ENCODE results near the gene WTAP.

DNA sequence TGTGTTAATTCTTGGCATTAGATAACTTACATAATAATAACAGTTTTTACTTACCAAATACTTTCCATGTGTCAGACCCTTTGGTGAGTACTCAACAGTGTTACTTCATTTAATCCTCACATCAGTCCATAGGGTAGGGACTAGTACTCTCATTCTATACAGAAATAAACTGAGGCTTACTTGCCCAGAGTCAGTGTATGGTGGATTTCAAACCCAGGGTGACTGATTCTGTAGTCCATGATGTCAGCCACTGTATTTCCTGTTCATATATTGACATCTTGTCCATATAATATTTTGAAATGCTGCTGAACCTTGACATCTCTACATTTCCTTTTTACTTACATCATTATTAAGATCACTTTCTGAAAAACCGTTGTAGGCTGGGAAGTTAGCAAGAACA, 70.2 kb downstream of the WTAP start:
- TF ChIP-seq, protein P1, sequence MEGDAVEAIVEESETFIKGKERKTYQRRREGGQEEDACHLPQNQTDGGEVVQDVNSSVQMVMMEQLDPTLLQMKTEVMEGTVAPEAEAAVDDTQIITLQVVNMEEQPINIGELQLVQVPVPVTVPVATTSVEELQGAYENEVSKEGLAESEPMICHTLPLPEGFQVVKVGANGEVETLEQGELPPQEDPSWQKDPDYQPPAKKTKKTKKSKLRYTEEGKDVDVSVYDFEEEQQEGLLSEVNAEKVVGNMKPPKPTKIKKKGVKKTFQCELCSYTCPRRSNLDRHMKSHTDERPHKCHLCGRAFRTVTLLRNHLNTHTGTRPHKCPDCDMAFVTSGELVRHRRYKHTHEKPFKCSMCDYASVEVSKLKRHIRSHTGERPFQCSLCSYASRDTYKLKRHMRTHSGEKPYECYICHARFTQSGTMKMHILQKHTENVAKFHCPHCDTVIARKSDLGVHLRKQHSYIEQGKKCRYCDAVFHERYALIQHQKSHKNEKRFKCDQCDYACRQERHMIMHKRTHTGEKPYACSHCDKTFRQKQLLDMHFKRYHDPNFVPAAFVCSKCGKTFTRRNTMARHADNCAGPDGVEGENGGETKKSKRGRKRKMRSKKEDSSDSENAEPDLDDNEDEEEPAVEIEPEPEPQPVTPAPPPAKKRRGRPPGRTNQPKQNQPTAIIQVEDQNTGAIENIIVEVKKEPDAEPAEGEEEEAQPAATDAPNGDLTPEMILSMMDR (IDR thresholded peaks at IDR 0.05; ENCODE audit: low read length) = no peak
- no peak for TF ChIP-seq EZH2 (optimal IDR thresholded peaks at IDR 0.05; ENCODE audit: low read depth, low read length)
- no peak for TF ChIP-seq EZH2phosphoT487 (IDR thresholded peaks at IDR 0.05; ENCODE audit: low read length)
